ENCODE data around the gene ARPC4.

The ARPC4 gene

GRCh38 chr3:9792405-9793160, at the start of gene ARPC4, which contains the start of gene TADA3:
Gene ARPC4 (plus strand): TSS chr3:9793082. CDS start chr3:9793122, 40 bp downstream.
Gene TADA3 (minus strand): TSS chr3:9792473. CDS start chr3:9791466, 1,007 bp downstream.
- DNase-seq (ENCODE audit: low spot score): peak; percentile 92

- DNase-seq (ENCODE audit: low spot score): no peak
Measured at GRCh38 chr3:9743548-9743947, 49.3 kb upstream of the ARPC4 start.

GRCh38 chr3:9744162-9744561, 48.7 kb upstream of the ARPC4 start:
- DNase-seq (ENCODE audit: low spot score): no peak

- DNase-seq (ENCODE audit: low spot score): no peak
Measured at GRCh38 chr3:9745521-9745920, 47.4 kb upstream of the ARPC4 start.

GRCh38 chr3:9746330-9746729, 46.6 kb upstream of the ARPC4 start:
- no peak for DNase-seq (ENCODE audit: low spot score)

- DNase-seq (ENCODE audit: low spot score): no peak
Measured at GRCh38 chr3:9747267-9747666, 45.6 kb upstream of the ARPC4 start.

- DNase-seq (ENCODE audit: low spot score): no peak
Measured at GRCh38 chr3:9748031-9748430, 44.9 kb upstream of the ARPC4 start.

GRCh38 chr3:9749296-9749644, 43.6 kb upstream of the ARPC4 start:
- DNase-seq (ENCODE audit: low spot score): no peak

- peak; percentile 98 for DNase-seq (ENCODE audit: low spot score)
Measured at GRCh38 chr3:9749645-9750555, 43.0 kb upstream of the ARPC4 start, which contains the start of gene OGG1. Gene OGG1 (plus strand): TSS chr3:9749952. CDS start chr3:9750287, 335 bp downstream.

GRCh38 chr3:9750556-9751411, 42.1 kb upstream of the ARPC4 start:
- no peak for DNase-seq (ENCODE audit: low spot score)

- DNase-seq (ENCODE audit: low spot score): no peak
Measured at GRCh38 chr3:9754678-9755077, 38.2 kb upstream of the ARPC4 start.

GRCh38 chr3:9757427-9757826, 35.5 kb upstream of the ARPC4 start:
- no peak for DNase-seq (ENCODE audit: low spot score)

GRCh38 chr3:9760779-9761505, 31.9 kb upstream of the ARPC4 start:
- no peak for DNase-seq (ENCODE audit: low spot score)

GRCh38 chr3:9761919-9762318, 31.0 kb upstream of the ARPC4 start:
- no peak for DNase-seq (ENCODE audit: low spot score)

GRCh38 chr3:9762871-9763270, 30.0 kb upstream of the ARPC4 start:
- no peak for DNase-seq (ENCODE audit: low spot score)

- no peak for DNase-seq (ENCODE audit: low spot score)
Measured at GRCh38 chr3:9765865-9766264, 27.0 kb upstream of the ARPC4 start.

- DNase-seq (ENCODE audit: low spot score): no peak
Measured at GRCh38 chr3:9767418-9767817, 25.5 kb upstream of the ARPC4 start.

GRCh38 chr3:9768141-9768775, 24.6 kb upstream of the ARPC4 start:
- DNase-seq (ENCODE audit: low spot score): no peak

GRCh38 chr3:9769012-9769411, 23.9 kb upstream of the ARPC4 start:
- DNase-seq (ENCODE audit: low spot score): no peak

GRCh38 chr3:9769426-9770275, 23.2 kb upstream of the ARPC4 start, which contains the start of gene CAMK1:
Gene CAMK1 (minus strand): TSS chr3:9769947. CDS start chr3:9767749, 2,198 bp downstream.
- DNase-seq (ENCODE audit: low spot score): peak; percentile 33
